ENCODE results near the gene TMEM40.
"Not testable (repeated sequence)": the region's sequence is repeated elsewhere in the genome, so short reads cannot be mapped to it uniquely, and the experiment has no call there.

Gene TMEM40

DNA sequence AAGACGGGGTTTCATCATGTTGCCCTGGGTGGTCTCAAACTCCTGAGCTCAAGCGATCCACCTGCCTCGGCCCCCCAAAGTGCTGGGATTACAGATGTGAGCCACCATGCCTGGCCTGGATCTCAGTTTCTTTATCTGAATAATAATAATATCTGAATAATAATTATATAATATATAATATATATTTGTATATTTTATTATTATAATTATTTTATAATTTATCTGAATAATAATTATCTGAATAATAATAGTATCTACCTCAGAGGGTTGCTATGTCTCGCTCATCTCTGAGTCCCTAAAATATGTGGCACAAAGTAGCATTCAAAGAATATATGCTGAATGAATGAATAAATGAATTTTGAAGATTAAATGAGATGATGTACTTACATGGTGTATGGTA is 44.8 kb downstream of the TMEM40 start:
- no peak for DNase-seq

GRCh38 chr3:12710062-12710461 is 49.0 kb downstream of the TMEM40 start:
- DNase-seq = no peak

GRCh38 chr3:12709334-12709733 is 49.7 kb downstream of the TMEM40 start:
- DNase-seq = no peak

GRCh38 chr3:12708584-12709192 is 50.4 kb downstream of the TMEM40 start:
- no peak for DNase-seq

- no peak for DNase-seq
Observed at GRCh38 chr3:12707449-12707848, 51.6 kb downstream of the TMEM40 start.

DNA sequence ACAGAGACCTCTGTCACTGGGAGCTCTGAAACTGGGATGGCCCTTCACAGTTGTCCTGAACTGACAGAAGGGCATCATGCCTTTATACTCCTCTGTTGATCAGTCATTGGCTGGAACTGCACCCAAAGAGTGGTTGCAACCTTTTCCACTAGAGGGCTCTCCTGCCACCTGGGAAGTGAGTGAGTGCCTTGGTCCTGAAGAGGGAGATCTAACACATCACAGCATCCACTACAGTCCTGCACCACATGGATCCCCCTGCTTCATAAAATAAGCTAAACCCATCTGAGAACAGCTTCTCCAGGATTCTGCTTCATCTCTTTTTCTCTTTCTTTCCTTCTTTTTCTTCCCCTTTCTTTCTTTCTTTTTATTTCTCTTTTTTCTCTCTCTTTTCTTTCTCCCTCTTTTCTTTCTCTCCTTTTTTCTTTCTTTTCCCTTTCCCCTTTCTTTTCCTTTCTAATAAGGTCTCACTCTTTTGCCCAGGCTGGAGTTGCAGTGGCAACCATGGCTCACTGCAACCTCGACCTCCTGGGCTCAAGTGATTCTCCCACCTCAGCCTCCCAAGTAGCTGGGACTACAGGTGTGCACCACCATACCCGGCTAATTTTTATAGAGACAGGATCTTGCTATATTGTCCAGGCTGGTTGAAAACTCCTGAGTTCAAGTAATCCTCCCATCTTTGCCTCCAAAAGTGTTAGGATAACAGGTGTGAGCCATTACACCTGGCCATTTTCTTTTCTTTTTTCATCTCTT is 52.4 kb downstream of the TMEM40 start:
- DNase-seq = peak; percentile 39

DNA sequence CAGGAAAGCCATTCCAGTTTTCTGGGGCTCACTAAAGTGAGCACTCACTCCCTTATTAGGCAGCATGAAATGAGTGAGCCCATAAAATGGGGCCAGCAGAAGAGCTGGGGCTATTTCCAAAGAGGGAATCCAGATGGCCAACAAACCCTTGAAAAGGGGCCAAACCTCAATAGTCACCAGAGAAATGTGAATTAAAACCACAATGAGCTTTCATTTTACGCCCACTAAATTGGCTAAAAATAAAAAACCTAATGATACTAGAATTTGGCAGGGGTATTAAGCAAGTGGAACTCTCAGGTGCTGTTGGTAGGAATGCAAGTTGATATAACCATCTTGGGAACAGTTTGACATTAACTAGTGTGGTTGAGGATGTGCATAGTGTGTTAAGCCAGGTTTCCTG is 53.1 kb downstream of the TMEM40 start:
- no peak for DNase-seq

- DNase-seq = no peak
Observed at GRCh38 chr3:12705374-12705926, 53.6 kb downstream of the TMEM40 start.

DNA sequence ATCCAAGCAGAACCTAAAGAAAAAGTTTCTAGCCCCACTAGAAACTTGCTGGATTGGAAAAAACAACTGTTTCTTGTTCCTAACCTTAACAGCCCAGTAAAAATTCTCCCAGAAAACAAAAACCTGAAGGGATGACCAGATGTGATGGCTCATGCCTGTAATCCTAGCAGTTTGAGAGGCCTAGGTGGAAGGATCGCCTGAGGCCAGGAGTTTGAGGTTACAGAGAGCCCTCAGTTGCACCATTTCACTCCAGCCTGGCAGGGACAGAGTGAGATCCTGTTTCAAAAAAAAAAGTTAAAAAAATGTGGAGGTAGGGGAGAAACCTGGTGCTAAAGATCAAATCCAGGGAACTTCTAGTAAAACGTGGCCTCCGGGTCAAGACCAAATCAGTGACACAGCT is 56.6 kb downstream of the TMEM40 start:
- DNase-seq = no peak

DNA sequence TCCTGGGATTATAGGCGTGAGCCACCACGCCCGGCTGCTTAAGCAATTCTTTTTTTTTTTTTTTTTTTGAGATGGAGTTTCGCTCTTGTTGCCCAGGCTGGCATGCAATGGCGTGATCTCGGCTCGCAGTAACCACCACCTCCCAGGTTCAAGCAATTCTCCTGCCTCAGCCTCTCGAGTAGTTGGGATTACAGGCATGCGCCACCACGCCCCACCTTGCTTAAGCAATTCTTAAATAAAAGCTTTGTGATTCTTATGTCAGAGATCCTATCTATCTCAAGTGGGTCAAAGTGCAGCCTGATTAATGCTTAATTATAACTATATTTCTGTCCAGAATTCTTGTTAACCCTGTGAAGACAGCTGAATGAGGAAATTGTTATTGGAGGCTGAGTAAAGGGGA is 57.5 kb downstream of the TMEM40 start:
- not testable (repeated sequence) for DNase-seq

GRCh38 chr3:12700800-12701199 is 58.3 kb downstream of the TMEM40 start:
- DNase-seq = no peak

DNA sequence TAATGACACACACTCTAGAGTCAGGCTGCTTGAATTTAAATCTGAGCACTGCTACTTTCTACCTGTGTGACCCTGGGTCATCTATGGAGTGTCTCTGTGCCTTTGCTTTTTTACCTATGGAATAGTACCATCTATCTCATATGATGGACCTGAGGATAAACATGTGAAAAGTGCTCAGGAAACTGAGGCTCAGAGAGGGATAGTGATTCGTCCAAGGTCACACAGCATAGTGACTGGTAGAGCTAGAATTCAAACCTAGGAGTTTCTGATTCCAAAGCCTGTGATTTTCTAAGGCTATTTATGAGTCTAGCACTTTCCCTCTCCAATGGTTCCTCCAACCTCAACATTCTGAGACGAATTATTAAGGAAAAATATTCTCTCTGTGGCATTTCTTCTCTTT is 63.1 kb downstream of the TMEM40 start:
- no peak for DNase-seq

- DNase-seq = no peak
Observed at GRCh38 chr3:12695112-12695511, 63.9 kb downstream of the TMEM40 start.

DNA sequence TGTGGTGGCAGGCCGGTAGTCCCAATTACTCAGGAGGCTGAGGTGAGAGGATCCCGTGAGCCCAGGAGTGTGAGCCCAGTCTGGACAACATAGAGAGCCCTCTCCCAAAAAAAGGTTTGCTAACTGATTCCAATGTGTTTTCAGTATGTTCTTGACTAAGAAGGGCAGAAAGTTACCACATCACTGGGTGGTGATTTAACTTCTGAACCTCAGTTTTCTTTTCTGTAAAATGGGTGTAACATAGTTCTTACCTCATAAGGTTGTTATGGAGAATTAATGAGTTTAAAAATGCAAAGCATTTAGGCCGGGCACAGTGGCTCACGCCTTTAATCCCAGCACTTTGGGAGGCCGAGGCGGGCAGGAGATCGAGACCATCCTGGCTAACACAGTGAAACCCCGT is 66.6 kb downstream of the TMEM40 start:
- DNase-seq = no peak

GRCh38 chr3:12689997-12690711 is 68.9 kb downstream of the TMEM40 start:
- DNase-seq = no peak

- DNase-seq = no peak
Observed at GRCh38 chr3:12687948-12688347, 71.1 kb downstream of the TMEM40 start.

- no peak for DNase-seq
Observed at GRCh38 chr3:12686096-12686495, 73.0 kb downstream of the TMEM40 start.
